ENCODE measurements around the gene NDEL1.

Gene NDEL1

GRCh38 chr17:8473451-8474192 is 37.9 kb downstream of the NDEL1 start:
- TF ChIP-seq, protein P1, sequence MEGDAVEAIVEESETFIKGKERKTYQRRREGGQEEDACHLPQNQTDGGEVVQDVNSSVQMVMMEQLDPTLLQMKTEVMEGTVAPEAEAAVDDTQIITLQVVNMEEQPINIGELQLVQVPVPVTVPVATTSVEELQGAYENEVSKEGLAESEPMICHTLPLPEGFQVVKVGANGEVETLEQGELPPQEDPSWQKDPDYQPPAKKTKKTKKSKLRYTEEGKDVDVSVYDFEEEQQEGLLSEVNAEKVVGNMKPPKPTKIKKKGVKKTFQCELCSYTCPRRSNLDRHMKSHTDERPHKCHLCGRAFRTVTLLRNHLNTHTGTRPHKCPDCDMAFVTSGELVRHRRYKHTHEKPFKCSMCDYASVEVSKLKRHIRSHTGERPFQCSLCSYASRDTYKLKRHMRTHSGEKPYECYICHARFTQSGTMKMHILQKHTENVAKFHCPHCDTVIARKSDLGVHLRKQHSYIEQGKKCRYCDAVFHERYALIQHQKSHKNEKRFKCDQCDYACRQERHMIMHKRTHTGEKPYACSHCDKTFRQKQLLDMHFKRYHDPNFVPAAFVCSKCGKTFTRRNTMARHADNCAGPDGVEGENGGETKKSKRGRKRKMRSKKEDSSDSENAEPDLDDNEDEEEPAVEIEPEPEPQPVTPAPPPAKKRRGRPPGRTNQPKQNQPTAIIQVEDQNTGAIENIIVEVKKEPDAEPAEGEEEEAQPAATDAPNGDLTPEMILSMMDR (IDR thresholded peaks at IDR 0.05), result no peak

DNA sequence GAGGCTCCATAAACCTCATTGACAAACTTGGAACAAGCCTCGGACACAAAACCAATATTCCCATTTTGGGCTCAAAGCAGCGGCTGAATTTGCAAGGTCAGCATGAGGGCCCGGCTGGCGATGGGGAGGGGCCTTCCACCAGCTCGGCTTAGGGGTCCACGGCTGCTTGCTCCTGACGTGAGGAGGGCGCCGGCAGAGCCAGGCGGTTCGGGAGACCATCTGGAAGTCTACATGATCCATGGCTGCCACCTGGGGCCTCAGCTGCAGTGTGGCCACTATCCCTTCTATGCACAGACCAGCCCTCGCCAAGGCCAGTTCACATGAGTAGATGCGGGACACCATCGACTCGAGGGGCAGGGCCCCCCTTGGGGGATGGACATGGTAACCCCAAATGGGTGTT is 39.1 kb downstream of the NDEL1 start:
- TF ChIP-seq, protein P1 (IDR thresholded peaks at IDR 0.05), result no peak

- TF ChIP-seq, protein P1 (IDR thresholded peaks at IDR 0.05), result no peak
Measured at GRCh38 chr17:8475227-8475626, 39.5 kb downstream of the NDEL1 start.

GRCh38 chr17:8475781-8476180 is 40.1 kb downstream of the NDEL1 start:
- TF ChIP-seq, protein P1 (IDR thresholded peaks at IDR 0.05), result no peak

DNA sequence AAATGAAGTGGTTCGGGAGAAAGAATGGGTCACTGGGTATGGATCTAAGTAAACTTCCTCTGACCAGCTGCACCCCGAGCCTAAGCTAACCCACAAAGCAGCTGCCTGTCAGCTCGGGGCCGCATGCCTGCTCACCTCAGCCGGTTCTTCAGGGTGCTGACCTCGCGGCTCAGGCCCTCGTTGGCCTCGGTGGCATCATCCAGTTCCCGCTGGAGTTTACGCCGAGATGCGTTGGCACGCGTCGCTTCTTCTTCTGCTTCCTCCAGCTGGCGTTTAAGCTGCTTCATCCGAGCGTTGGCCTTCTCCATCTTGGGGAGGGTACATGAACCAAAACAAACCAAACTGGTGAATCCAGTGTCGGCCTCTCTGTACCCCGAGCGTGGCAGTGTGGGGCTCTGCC is 41.1 kb downstream of the NDEL1 start:
- TF ChIP-seq, protein P1 (IDR thresholded peaks at IDR 0.05), result no peak

- TF ChIP-seq, protein P1 (IDR thresholded peaks at IDR 0.05), result no peak
Measured at GRCh38 chr17:8477171-8477570, 41.5 kb downstream of the NDEL1 start.

- TF ChIP-seq, protein P1 (IDR thresholded peaks at IDR 0.05), result no peak
Measured at GRCh38 chr17:8477715-8478441, 42.2 kb downstream of the NDEL1 start.
